H1 (cell line): ENCODE measurements around the gene PLG.
A peak's percentile ranks its signal among the peaks of the same experiment; 100 is the strongest.

ENCODE experiments used
- ATF3 ChIP-seq: IDR thresholded peaks from 2 replicates; pipeline ENCODE4 v1.6.1; 2011; ENCODE audit warnings: low read depth, mild to moderate bottlenecking, low read length; ENCODE audit not compliant: insufficient read depth
- BCL11A ChIP-seq, 2 experiments: IDR thresholded peaks; one replicate each; pipeline ENCODE4 v1.6.1; 2011; ENCODE audit warnings: low read depth in 2 of 2, low read length in 2 of 2, mild to moderate bottlenecking in 2 of 2
- BRCA1 ChIP-seq: IDR thresholded peaks from 2 replicates; pipeline ENCODE4 v1.6.1; 2012; ENCODE audit warnings: low read depth, low read length, improper control_type of control experiment
- CBX5 ChIP-seq: fragments of 300-800, 300-1000 bp; sonication (generic); IDR thresholded peaks from 2 replicates; pipeline ENCODE4 v1.7.1; 2016; ENCODE audit warnings: antibody characterized with exemption, low read length, low read depth
- CTCF ChIP-seq, 3 experiments: IDR thresholded peaks; 1 replicate in 2 of 3; 2 replicates in 1 of 3; pipeline versions ENCODE4 v1.5.1 to v1.6.1; 2011; ENCODE audit warnings: low read length in 3 of 3, mild to moderate bottlenecking in 3 of 3, inconsistent platforms in 2 of 3, low read depth in 1 of 3, moderate library complexity in 1 of 3; ENCODE audit not compliant: insufficient read depth in 1 of 3; ENCODE audit errors: control extremely low read depth in 1 of 3
- EP300 ChIP-seq, 2 experiments: IDR thresholded peaks; 1 replicate in 1 of 2; 2 replicates in 1 of 2; pipeline ENCODE4 v1.6.1; 2011 to 2012; ENCODE audit warnings: low read depth in 2 of 2, low read length in 2 of 2, mild to moderate bottlenecking in 2 of 2, borderline replicate concordance in 1 of 2, inconsistent platforms in 1 of 2, moderate library complexity in 1 of 2
- HDAC6 ChIP-seq: IDR thresholded peaks from one replicate; pipeline ENCODE4 v1.7.1; 2012; ENCODE audit warnings: low read depth, mild to moderate bottlenecking, inconsistent platforms, low read length, moderate library complexity
- KDM1A ChIP-seq: fragments of 200-600, 300-600 bp; sonication (generic); IDR thresholded peaks from 2 replicates; pipeline ENCODE4 v1.7.1; 2016; ENCODE audit warnings: mild to moderate bottlenecking, low read length, borderline replicate concordance
- MAX ChIP-seq: IDR thresholded peaks from 2 replicates; pipeline ENCODE4 v1.6.1; 2012; ENCODE audit warnings: inconsistent platforms
- POLR2AphosphoS5 ChIP-seq: IDR thresholded peaks from 2 replicates; pipeline ENCODE4 v1.6.1; 2011; ENCODE audit warnings: low read depth, low read length
- ZNF274 ChIP-seq: IDR thresholded peaks from 2 replicates; pipeline ENCODE4 v1.7.0; 2012; ENCODE audit warnings: low read length, borderline replicate concordance; ENCODE audit errors: extremely low read depth

GRCh38 chr6:160692369-160692959, 9.6 kb upstream of the PLG start:
- TF ChIP-seq MAX (no peak), HDAC6 (no peak), BCL11A (IDR thresholded peaks at IDR 0.05; ENCODE audit: low read depth in 2 of 2, low read length in 2 of 2) (no peak), CBX5 (no peak), EP300 (IDR thresholded peaks at IDR 0.05; ENCODE audit: borderline replicate concordance in 1 of 2, low read depth in 2 of 2, low read length in 2 of 2) (no peak), ZNF274 (no peak), POLR2AphosphoS5 (no peak), ATF3 (no peak), KDM1A (no peak), BRCA1 (no peak), CTCF (IDR thresholded peaks at IDR 0.05; ENCODE audit: control extremely low read depth in 1 of 3, insufficient read depth in 1 of 3, low read depth in 1 of 3, low read length in 3 of 3) (peak in 2 of 3 experiments; percentile 27 to 51; a peak in 2 of 4 replicates)
